Ectodermal cell (in vitro differentiated cells): ENCODE results near the gene ZNF85. TPM values are rescaled to one million over a fixed set of nuclear protein-coding genes. Genes with fewer than 3 reads are reported as not detected.
"Not testable (repeated sequence)": the region's sequence is repeated elsewhere in the genome, so short reads cannot be mapped to it uniquely, and the experiment has no call there.

ENCODE experiments used
- H3K27ac ChIP-seq: 2 replicates; pipeline ENCODE4 v1.7.0; 2013; ENCODE audit warnings: mild to moderate bottlenecking, low read depth, low read length; ENCODE audit not compliant: insufficient read depth, poor library complexity, severe bottlenecking
- H3K27me3 ChIP-seq: 2 replicates; pipeline ENCODE4 v1.7.0; 2013; ENCODE audit warnings: mild to moderate bottlenecking, low read length; ENCODE audit not compliant: insufficient read depth, control insufficient read depth, poor library complexity, severe bottlenecking
- H3K36me3 ChIP-seq: one replicate; pipeline ENCODE4 v1.7.0; 2013; ENCODE audit warnings: low read length; ENCODE audit not compliant: control insufficient read depth, insufficient read depth
- H3K4me1 ChIP-seq: one replicate; pipeline ENCODE4 v1.7.0; 2013; ENCODE audit warnings: low read length; ENCODE audit not compliant: control insufficient read depth, insufficient read depth
- H3K4me3 ChIP-seq: 2 replicates; pipeline ENCODE4 v1.7.0; 2013; ENCODE audit warnings: low read depth, low read length, control low read depth; ENCODE audit not compliant: insufficient read depth
- H3K9me3 ChIP-seq: 2 replicates; pipeline ENCODE4 v1.7.0; 2013; ENCODE audit warnings: mild to moderate bottlenecking, low read length, moderate library complexity; ENCODE audit not compliant: control insufficient read depth
- WGBS, 2 experiments: methylation state at CpG; one replicate each; pipeline ENCODE4 v1.1.7; 2013; ENCODE audit warnings: missing lambda C conversion rate in 2 of 2; 5-methylcytosine and 5-hydroxymethylcytosine counted together
- polyA plus RNA-seq, 4 experiments: library from polyadenylated mRNA; stranded (reverse); fragments of 50-300 nt; gene quantifications; one replicate each; pipeline ENCODE4 v1.2.3, GENCODE V29; 2013

Gene ZNF85
- 26.3 TPM for polyA plus RNA-seq (2013, experiment 1 of 4)
- polyA plus RNA-seq (2013, experiment 2 of 4), result 31.7 TPM
- polyA plus RNA-seq (2013, experiment 3 of 4), result 22.2 TPM
- 23.9 TPM for polyA plus RNA-seq (2013, experiment 4 of 4)

DNA sequence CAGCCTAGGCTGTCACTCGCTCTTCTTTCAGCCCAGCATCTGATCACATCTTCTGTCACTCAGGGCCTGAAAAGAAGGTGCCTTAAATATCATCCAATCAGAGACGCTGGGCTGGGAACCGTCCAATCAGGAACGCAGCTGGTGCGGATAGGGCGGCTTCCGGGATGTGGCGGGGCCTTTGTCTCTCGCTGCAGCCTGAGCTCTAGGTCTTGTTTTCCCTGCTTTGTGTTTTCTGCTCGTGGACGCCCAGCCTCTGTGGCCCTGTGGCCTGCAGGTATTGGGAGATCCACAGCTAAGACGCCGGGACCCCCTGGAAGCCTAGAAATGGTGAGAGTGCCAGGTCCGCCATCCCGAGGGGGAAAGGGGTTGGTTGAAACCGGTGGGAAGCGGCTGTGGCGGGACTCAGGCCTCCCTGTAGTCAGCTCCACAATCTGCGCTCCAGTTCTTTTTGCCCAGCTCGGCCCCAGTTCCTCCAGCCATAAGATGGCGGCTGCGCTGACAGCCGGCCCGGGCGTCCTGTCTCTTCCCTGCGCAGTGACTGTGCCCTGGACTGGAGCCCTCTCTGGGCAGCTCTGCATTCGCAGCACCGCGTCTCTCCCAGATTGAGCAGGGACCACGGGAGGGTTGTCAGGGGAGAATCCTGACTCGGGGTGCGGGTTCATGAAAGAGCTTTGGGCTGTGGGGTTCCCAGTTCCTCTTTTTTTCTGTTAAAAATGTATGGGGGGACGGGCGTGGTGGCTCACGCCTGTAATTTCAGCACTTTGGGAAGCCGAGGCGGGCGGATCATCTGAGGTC, at the start of gene ZNF85:
Gene ZNF85 (plus strand): TSS at position 175 of the 795 bp plus-strand sequence. CDS start 150 bp downstream, at position 325.
- H3K27me3 ChIP-seq, result no peaks in the 10 kb centered on the region
- 1% methylated on average over 38 of the region's 38 CpGs for WGBS, 2 experiments
- no peaks in the 10 kb centered on the region for H3K36me3 ChIP-seq
- H3K4me1 ChIP-seq, result no peaks in the 10 kb centered on the region
- H3K27ac ChIP-seq, result peak within 1 kb of the TSS; percentile 100
- peaks cover 3% of the 10 kb centered on the region for H3K9me3 ChIP-seq
- H3K4me3 ChIP-seq, result peak within 1 kb of the TSS; percentile 83

DNA sequence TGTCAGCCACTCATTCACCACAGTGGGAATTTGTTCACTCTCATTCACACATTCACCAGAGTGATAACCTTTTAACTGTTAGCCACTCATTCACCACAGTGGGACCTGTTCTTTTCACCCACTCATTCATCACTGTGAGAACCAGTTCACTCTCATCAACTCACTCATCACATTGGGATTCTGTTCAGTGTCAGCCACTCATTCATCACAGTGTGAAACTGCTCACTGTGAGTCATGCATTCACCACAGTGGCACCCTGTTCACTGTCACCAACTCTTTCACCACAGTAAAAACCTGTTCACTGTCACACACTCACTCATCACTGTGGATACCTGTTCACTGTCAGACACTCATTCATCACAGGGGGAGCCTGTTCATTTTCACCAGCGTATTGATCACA, 43.5 kb upstream of the ZNF85 start:
- 76% methylated on average over 1 of the region's 1 CpG for WGBS, 2 experiments
- H3K9me3 ChIP-seq, result peaks cover 12% of the 10 kb centered on the region

DNA sequence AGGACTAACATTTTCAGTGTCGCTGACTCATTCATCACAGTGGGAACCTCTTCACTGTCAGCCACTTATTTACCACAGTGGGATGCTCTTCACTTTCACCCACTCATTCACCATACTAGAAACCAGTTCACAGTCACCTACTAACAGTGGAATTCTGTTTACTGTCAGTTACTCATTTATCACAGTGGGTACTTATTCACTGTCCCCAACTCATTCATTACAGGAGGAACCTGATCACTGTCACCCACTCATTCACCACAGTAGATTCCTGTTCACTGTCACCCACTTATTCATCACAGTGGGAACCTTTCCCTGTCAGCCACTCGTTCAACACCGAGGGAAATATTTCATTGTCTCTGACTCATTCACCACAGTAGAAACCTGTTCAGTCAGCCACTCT, 10.1 kb upstream of the ZNF85 start:
- WGBS, 2 experiments, result 84 to 89% methylated on average over 3 of the region's 3 CpGs
- no peaks in the 10 kb centered on the region for H3K4me1 ChIP-seq
- no peaks in the 10 kb centered on the region for H3K36me3 ChIP-seq

More for the DNA sequence above, 43.5 kb upstream of the ZNF85 start:
- Histone ChIP-seq H3K27ac (no peak overlapping the region), H3K27me3 (no peaks in the 10 kb centered on the region), H3K4me3 (no peak overlapping the region), H3K36me3 (no peaks in the 10 kb centered on the region), H3K4me1 (no peaks in the 10 kb centered on the region)

GRCh38 chr19:20925481-20925880, 2.4 kb downstream of the ZNF85 start:
- WGBS, 2 experiments, result 100% methylated on average over 2 of the region's 2 CpGs
- H3K27me3 ChIP-seq, result no peaks in the 10 kb centered on the region
- peaks cover 3% of the 10 kb centered on the region for H3K9me3 ChIP-seq
- H3K4me1 ChIP-seq, result no peaks in the 10 kb centered on the region
- no peak overlapping the region for H3K4me3 ChIP-seq
- no peak overlapping the region for H3K27ac ChIP-seq
- H3K36me3 ChIP-seq, result no peaks in the 10 kb centered on the region

More for the DNA sequence above, 10.1 kb upstream of the ZNF85 start:
- peaks cover 6% of the 10 kb centered on the region for H3K9me3 ChIP-seq
- H3K4me3 ChIP-seq, result no peak overlapping the region
- no peak overlapping the region for H3K27ac ChIP-seq
- H3K27me3 ChIP-seq, result no peaks in the 10 kb centered on the region

DNA sequence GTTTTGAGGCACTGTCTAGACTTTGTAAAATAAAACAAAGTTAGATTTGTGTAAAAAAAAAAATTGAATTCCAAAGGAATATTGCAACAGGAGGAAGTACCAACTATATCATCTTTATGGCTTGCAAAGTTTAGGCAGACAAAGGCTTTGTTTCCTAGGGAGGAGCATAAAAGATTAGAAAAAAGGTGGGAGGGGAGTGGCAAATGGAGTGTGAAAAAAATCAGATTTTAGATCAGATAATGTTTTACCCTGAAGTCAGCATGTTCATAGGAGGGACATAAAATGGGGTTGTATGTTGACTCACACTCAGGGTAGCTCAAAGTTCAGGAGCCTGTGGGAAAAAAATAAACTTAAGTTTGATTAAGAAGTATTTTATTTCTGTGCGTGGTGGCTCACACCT, 3.7 kb downstream of the ZNF85 start:
- no peak overlapping the region for H3K4me3 ChIP-seq
- H3K27ac ChIP-seq, result no peak overlapping the region
- H3K27me3 ChIP-seq, result no peaks in the 10 kb centered on the region
- no peaks in the 10 kb centered on the region for H3K4me1 ChIP-seq
- 94 to 96% methylated on average over 1 of the region's 1 CpG for WGBS, 2 experiments
- peaks cover 3% of the 10 kb centered on the region for H3K9me3 ChIP-seq
- peaks cover 8% of the 10 kb centered on the region for H3K36me3 ChIP-seq

DNA sequence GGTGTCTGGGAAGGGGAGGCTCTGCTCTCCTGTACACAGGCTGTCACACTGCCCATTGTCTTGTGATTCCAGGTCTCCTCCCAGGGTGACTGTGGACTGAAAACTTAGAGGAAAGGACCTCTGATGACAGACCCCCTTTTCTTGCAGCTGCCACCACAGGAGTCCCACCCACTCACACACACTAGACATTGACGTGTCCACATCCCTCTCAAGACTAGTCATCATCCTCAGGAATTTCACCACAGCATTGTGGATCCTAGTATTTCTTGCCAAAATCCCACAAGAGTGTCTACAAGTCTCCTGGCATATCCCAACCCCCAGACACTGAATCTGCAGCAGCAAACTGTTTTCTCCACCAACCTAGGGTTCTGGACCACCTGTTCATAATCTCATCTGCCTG, 5.3 kb downstream of the ZNF85 start:
- Histone ChIP-seq H3K27ac (no peak overlapping the region), H3K27me3 (no peaks in the 10 kb centered on the region), H3K4me1 (no peaks in the 10 kb centered on the region), H3K4me3 (no peak overlapping the region), H3K9me3 (peaks cover 3% of the 10 kb centered on the region), H3K36me3 (peaks cover 12% of the 10 kb centered on the region)
- WGBS, 2 experiments, result 95% methylated on average over 1 of the region's 1 CpG

DNA sequence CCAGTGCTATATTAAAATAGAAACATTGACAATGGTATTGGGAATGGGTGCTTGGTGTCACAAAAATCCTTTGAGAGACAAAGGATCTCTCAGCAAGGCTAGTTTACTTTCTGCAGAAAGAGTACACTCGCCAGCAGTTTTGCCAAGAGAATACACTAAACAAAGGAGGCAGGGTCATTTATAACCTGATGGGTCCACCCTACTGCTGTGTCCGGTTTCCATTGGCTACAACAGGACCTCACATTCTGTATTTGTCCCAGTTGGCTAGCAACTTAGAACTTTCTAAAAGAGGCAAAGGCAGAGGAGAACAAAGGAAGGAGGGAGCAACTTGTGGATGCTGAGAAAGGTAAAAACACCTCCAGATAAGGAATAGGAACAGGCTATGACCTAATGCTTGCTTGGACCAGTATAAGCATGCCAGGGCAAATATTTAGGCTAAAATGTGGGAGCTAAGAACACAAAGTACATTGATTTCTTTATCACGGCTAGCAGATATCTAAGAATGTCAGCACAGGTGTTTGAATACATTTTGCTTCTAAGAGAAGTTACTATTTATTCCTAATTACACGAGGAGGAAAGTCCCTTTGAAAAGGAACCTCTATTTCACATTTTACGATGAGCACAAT, 13.4 kb downstream of the ZNF85 start:
- H3K27me3 ChIP-seq, H3K27ac ChIP-seq, H3K4me1 ChIP-seq, H3K4me3 ChIP-seq, H3K9me3 ChIP-seq: not testable (repeated sequence)
- H3K36me3 ChIP-seq, result peaks cover 37% of the 10 kb centered on the region
- 93 to 98% methylated on average over 5 of the region's 5 CpGs for WGBS, 2 experiments

DNA sequence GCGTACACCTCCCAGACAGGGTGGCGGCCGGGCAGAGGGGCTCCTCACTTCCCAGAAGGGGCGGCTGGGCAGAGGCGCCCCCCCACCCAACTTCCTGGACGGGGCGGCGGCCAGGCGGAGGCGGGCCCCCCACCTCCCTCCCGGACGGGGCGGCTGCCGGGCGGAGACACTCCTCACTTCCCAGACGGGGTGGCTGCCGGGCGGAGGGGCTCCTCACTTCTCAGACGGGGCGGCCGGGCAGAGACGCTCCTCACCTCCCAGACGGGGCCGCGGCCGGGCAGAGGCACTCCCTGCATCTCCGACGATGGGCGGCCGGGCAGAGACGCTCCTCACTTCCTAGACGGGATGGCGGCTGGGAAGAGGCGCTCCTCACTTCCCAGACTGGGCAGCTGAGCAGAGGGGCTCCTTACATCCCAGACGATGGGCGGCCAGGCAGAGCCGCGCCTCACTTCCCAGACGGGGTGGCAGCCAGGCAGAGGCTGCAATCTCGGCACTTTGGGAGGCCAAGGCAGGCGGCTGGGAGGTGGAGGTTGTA, 29.6 kb downstream of the ZNF85 start:
- H3K9me3 ChIP-seq, H3K27me3 ChIP-seq, H3K4me3 ChIP-seq, H3K27ac ChIP-seq, H3K4me1 ChIP-seq: not testable (repeated sequence)
- H3K36me3 ChIP-seq, result peaks cover 16% of the 10 kb centered on the region
- 92 to 95% methylated on average over 39 to 40 of the region's 41 CpGs for WGBS, 2 experiments

DNA sequence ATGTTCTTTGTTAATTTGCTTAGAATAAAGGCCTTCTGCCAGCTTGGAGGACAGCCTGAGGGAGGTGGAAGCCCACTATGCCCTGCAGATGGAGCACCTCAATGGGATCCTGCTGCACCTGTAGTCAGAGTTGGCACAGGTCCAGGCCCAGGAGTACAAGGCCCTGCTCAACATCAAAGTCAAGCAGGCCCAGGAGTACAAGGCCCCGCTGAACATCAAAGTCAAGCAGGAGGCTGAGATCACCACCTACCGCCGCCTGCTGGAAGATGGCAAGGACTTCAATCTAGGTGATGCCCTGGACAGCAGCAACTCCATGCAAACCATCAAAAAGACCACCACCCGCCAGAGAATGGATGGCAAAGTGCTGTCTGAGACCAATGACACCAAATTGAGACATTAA, 41.7 kb downstream of the ZNF85 start:
- Histone ChIP-seq H3K27me3 (no peaks in the 10 kb centered on the region), H3K36me3 (no peaks in the 10 kb centered on the region), H3K27ac (no peak overlapping the region), H3K9me3 (peaks cover 2% of the 10 kb centered on the region), H3K4me3 (no peak overlapping the region), H3K4me1 (no peaks in the 10 kb centered on the region)
- WGBS, 2 experiments, result 71 to 80% methylated on average over 4 of the region's 4 CpGs

DNA sequence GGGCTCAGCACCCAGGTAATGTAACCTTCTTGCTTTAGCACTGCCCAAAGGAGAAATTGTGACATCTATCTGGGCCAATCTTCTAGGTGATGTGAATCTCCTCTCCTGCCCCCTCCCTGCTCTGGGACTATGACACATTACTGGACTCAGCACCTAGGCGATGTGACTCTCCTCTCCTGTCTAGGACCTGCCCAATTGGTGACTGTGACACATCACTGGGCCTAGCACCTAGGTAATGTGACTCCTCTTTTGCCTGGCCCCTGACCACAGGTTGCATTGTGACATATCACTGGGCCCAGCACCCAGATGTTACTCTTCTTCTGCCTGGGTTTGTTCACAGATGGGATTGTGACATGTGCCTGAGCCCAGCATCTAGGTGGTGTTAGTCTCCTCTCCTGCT, 45.0 kb downstream of the ZNF85 start:
- H3K4me3 ChIP-seq, result no peak overlapping the region
- no peaks in the 10 kb centered on the region for H3K4me1 ChIP-seq
- no peaks in the 10 kb centered on the region for H3K36me3 ChIP-seq
- no peaks in the 10 kb centered on the region for H3K9me3 ChIP-seq
- 83 to 85% methylated on average over 1 of the region's 1 CpG for WGBS, 2 experiments
- no peak overlapping the region for H3K27ac ChIP-seq
- no peaks in the 10 kb centered on the region for H3K27me3 ChIP-seq
